Prostate gland (tissue), 2 donors: ENCODE results near the gene SEC14L1. TPM values are rescaled to one million over a fixed set of nuclear protein-coding genes. Genes with fewer than 3 reads are reported as not detected.
"Not testable (repeated sequence)": the region's sequence is repeated elsewhere in the genome, so short reads cannot be mapped to it uniquely, and the experiment has no call there.

Experiments
- DNase-seq: peaks from one replicate; pipeline ENCODE4 v3.0.0-alpha.2; 2019; ENCODE audit warnings: low spot score
- H3K27ac ChIP-seq, 2 donors: fragments of 200-600 bp; sonication (generic); 2 replicates each; pipeline ENCODE4 v1.5.1; 2017 to 2019
- H3K27me3 ChIP-seq: fragments of 200-600 bp; sonication (generic); replicated peaks from 2 replicates; pipeline ENCODE4 v1.5.1; 2019; ENCODE audit not compliant: insufficient read depth
- H3K36me3 ChIP-seq, 2 donors: fragments of 200-600 bp; sonication (generic); 1 replicate in 1 of 2; 2 replicates in 1 of 2; pipeline versions ENCODE4 v1.5.1 to v1.8.1; 2017 to 2019
- H3K4me1 ChIP-seq: fragments of 200-600 bp; sonication (generic); replicated peaks from 2 replicates; pipeline ENCODE4 v1.5.1; 2019
- H3K4me3 ChIP-seq, 2 donors: fragments of 200-600 bp; sonication (generic); 2 replicates each; pipeline ENCODE4 v1.5.1; 2017 to 2019
- H3K9me3 ChIP-seq: fragments of 200-600 bp; sonication (generic); 2 replicates; pipeline ENCODE4 v1.5.1; 2017
- CTCF ChIP-seq, 4 experiments: fragments of 200-600 bp in 2 of 4; fragments of 450-650 bp in 2 of 4; sonication (generic) in 2 of 4; IDR thresholded peaks; 1 replicate in 3 of 4; 2 replicates in 1 of 4; pipeline ENCODE4 v1.5.1; 2016 to 2019; ENCODE audit warnings: antibody characterized with exemption in 4 of 4, mild to moderate bottlenecking in 2 of 4, moderate library complexity in 2 of 4
- POLR2A ChIP-seq: fragments of 450-650 bp; IDR thresholded peaks from one replicate; pipeline ENCODE4 v1.6.1; 2016; ENCODE audit warnings: antibody characterized with exemption, mild to moderate bottlenecking
- POLR2AphosphoS5 ChIP-seq: sonication (generic); formaldehyde crosslinking; IDR thresholded peaks from one replicate; pipeline ENCODE4 v1.6.1; 2017; ENCODE audit warnings: antibody characterized with exemption
- WGBS: methylation state at CpG from one replicate; pipeline ENCODE4 v1.1.5; 2018; 5-methylcytosine and 5-hydroxymethylcytosine counted together
- intact Hi-C: fragments of 100-400 bp; cut with DNase I; formaldehyde crosslinking; loops from one replicate; pipeline ENCODE4 v1.14.2; 2022
- total RNA-seq, 2 donors: library from RNA; depleted of rRNA; stranded (reverse); fragments of >200 nt; gene quantifications; one replicate each; pipeline ENCODE4 v1.1.0, GENCODE V29; 2016

SEC14L1 gene
- total RNA-seq, 2 donors from 2014 or later = 39.9 to 175 TPM

GRCh38 chr17:77151186-77151585, 10.4 kb downstream of the SEC14L1 start:
- intact Hi-C loops = no loop called here
- WGBS = 83% methylated on average over 7 of the region's 7 CpGs

DNA sequence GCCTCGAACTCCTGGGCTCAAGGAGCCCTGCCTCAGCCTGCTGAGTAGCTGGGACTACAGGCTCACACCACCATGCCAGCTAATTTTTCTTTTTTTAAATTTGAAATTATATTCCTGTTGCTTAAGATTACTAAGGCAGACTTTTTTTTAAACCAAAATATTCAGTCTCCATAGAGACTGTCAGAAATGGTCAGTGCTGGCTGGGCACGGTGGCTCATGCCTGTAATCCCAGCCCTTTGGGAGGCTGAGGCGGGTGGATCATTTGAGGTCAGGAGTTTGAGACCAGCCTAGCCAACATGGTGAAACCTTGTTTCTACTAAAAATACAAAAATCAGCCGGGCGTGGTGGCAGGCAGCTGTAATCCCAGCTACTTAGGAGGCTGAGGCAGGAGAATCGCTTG, 11.3 kb downstream of the SEC14L1 start:
- H3K36me3 ChIP-seq, DNase-seq, H3K27me3 ChIP-seq, H3K4me3 ChIP-seq, H3K9me3 ChIP-seq, H3K4me1 ChIP-seq, H3K27ac ChIP-seq, intact Hi-C loops: not testable (repeated sequence)
- 85% methylated on average over 6 of the region's 6 CpGs for WGBS

More at GRCh38 chr17:77151186-77151585, 10.4 kb downstream of the SEC14L1 start:
- Histone ChIP-seq H3K27me3 (no peaks in the 10 kb centered on the region), H3K4me1 (no peaks in the 10 kb centered on the region), H3K4me3 (no peak overlapping the region), H3K9me3 (no peaks in the 10 kb centered on the region), H3K27ac (no peak overlapping the region), H3K36me3 (no peaks in the 10 kb centered on the region)
- DNase-seq = no peak
- TF ChIP-seq CTCF (IDR thresholded peaks at IDR 0.05) (no peak), POLR2A (no peak), POLR2AphosphoS5 (no peak)

DNA sequence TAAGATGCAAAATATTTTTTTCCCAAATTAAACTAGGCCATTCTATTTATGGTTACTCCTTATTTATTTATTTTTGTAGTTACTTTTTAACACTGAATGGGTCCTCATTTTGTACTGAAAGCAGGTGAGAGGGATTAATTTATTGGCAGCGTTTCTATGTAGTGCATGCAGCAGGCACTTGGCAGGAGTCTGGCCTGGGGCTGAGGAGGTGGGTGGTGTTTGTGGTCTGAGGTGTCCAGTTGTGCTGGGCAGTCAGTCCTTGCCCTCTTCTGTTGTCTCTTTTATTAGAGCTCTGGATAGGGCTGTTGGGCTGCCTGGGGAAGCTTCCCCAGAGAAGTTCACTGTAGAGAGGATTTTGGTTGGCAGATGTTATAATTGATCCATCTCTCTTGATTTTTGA, 12.7 kb downstream of the SEC14L1 start:
- H3K9me3 ChIP-seq = no peaks in the 10 kb centered on the region
- no peak for DNase-seq
- TF ChIP-seq POLR2A = no peak
- TF ChIP-seq POLR2AphosphoS5 = no peak
- TF ChIP-seq CTCF (IDR thresholded peaks at IDR 0.05) = no peak
- H3K27ac ChIP-seq = peak overlapping the region in 1 of 2 donors; percentile 2
- intact Hi-C loops = no loop called here
- H3K36me3 ChIP-seq = no peaks in the 10 kb centered on the region
- H3K4me3 ChIP-seq = no peak overlapping the region
- 13% methylated on average over 1 of the region's 1 CpG for WGBS
- H3K27me3 ChIP-seq = no peaks in the 10 kb centered on the region
- H3K4me1 ChIP-seq = no peaks in the 10 kb centered on the region

DNA sequence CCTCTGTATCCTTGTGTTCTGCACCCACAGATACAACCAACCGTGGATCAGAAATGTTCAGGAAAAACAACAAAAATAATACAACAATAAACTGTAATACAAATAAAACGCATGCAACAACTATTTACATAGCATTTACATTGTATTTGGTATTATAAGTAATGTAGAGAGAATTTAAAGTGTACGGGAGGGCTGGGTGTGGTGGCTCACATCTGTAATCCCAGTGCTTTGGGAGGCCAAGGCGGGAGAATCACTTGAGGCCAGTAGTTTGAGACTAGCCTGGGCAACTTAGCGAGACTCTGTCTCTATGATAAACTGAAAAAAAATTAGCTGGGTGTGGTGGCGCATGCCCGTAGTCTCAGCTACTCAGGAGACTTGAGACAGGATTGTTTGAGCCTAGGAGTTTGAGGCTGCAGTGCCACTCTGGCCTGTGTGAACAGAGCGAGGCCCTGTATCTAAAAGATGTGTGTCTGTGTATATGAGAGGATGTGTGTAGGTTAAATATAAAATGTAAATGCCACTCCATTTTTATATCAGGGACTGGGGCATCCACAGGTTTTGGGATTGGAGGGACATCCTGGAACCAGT, 13.3 kb downstream of the SEC14L1 start:
- Histone ChIP-seq H3K36me3 (no peaks in the 10 kb centered on the region), H3K27me3 (no peaks in the 10 kb centered on the region), H3K4me1 (no peaks in the 10 kb centered on the region), H3K9me3 (no peaks in the 10 kb centered on the region), H3K27ac (peak overlapping the region in 1 of 2 donors; percentile 2), H3K4me3 (no peak overlapping the region)
- WGBS = 87% methylated on average over 8 of the region's 8 CpGs
- intact Hi-C loops = no loop called here
- TF ChIP-seq CTCF (IDR thresholded peaks at IDR 0.05) (no peak), POLR2AphosphoS5 (no peak), POLR2A (no peak)
- no peak for DNase-seq

- no peaks in the 10 kb centered on the region for H3K27me3 ChIP-seq
- H3K4me3 ChIP-seq = no peak overlapping the region
- no peak for DNase-seq
- intact Hi-C loops = no loop called here
- WGBS = 30% methylated on average over 3 of the region's 3 CpGs
- H3K27ac ChIP-seq = peak overlapping the region in 1 of 2 donors; percentile 21
- H3K9me3 ChIP-seq = no peaks in the 10 kb centered on the region
- no peaks in the 10 kb centered on the region for H3K36me3 ChIP-seq
- no peaks in the 10 kb centered on the region for H3K4me1 ChIP-seq
- no peak for TF ChIP-seq POLR2A
- no peak for TF ChIP-seq CTCF (IDR thresholded peaks at IDR 0.05)
- TF ChIP-seq POLR2AphosphoS5 = no peak
These were observed 14.4 kb downstream of the SEC14L1 start for GRCh38 chr17:77155125-77155524.

GRCh38 chr17:77157766-77158165, 17.0 kb downstream of the SEC14L1 start:
- intact Hi-C loops, H3K27me3 ChIP-seq, H3K4me3 ChIP-seq, H3K9me3 ChIP-seq, DNase-seq, H3K36me3 ChIP-seq, H3K4me1 ChIP-seq, H3K27ac ChIP-seq: not testable (repeated sequence)
- WGBS = 62% methylated on average over 6 of the region's 6 CpGs
